ENCODE measurements around the gene SYNM. TPM values are rescaled to one million over a fixed set of nuclear protein-coding genes. Genes with fewer than 3 reads are reported as not detected.
A peak's percentile ranks its signal among the peaks of the same experiment; 100 is the strongest.

SYNM gene
- total RNA-seq, 4 donors from 2014 or later, result 6.4 to 44.6 (median 36.4) TPM

DNA sequence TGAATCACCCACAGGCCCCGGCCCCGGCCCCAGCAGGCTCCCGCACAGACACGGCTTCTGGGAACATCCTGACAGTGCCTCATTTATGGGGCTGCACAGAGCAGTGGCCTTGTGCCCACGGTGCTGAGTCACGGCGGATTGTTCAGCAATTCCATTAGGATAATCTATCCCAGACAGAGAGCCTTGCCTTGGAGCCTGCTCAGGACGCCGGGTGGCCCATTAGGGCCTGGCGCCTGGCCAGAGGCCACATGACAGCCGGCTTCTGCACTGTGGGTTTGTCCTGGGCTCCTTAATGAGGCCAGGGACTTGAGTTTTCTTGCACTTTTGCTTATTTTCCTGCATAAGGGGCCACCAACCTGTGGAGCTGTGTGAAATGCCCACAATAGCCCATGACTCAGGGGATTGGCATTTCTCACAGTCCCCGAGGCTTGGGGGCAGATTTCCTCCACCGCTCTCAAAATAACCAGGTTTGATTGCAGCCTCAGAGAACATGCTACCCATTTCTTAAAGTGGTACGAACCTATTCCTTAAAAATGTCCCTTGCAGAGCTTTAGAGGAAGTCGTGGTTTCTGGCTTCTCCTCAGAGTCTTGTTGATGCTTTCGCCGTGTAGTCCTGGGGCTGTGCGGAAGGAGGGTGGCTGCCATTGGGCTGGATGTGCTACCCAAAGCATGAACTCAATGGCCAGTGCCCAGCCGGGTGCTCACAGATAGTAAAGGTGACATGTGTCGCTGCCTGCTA lies 19.0 kb downstream of the SYNM start:
- H3K4me1 ChIP-seq, result peaks cover 4 to 18% of the 10 kb centered on the region in 2 donors
- TF ChIP-seq POLR2A (IDR thresholded peaks at IDR 0.05), result no peak
- TF ChIP-seq, protein P1, sequence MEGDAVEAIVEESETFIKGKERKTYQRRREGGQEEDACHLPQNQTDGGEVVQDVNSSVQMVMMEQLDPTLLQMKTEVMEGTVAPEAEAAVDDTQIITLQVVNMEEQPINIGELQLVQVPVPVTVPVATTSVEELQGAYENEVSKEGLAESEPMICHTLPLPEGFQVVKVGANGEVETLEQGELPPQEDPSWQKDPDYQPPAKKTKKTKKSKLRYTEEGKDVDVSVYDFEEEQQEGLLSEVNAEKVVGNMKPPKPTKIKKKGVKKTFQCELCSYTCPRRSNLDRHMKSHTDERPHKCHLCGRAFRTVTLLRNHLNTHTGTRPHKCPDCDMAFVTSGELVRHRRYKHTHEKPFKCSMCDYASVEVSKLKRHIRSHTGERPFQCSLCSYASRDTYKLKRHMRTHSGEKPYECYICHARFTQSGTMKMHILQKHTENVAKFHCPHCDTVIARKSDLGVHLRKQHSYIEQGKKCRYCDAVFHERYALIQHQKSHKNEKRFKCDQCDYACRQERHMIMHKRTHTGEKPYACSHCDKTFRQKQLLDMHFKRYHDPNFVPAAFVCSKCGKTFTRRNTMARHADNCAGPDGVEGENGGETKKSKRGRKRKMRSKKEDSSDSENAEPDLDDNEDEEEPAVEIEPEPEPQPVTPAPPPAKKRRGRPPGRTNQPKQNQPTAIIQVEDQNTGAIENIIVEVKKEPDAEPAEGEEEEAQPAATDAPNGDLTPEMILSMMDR (IDR thresholded peaks at IDR 0.05), result no peak
- DNase-seq, result peak; percentile 80 to 86
- no peaks in the 10 kb centered on the region for H3K27me3 ChIP-seq
- no peaks in the 10 kb centered on the region for H3K9me3 ChIP-seq
- peak overlapping the region in 1 of 2 donors; percentile 8 for H3K4me3 ChIP-seq
- intact Hi-C loops (cut with DNase I; ENCODE audit: low total_unique reads), result no loop called here
- H3K27ac ChIP-seq, result peak overlapping the region; percentile 75 to 85
- no peaks in the 10 kb centered on the region for H3K36me3 ChIP-seq

DNA sequence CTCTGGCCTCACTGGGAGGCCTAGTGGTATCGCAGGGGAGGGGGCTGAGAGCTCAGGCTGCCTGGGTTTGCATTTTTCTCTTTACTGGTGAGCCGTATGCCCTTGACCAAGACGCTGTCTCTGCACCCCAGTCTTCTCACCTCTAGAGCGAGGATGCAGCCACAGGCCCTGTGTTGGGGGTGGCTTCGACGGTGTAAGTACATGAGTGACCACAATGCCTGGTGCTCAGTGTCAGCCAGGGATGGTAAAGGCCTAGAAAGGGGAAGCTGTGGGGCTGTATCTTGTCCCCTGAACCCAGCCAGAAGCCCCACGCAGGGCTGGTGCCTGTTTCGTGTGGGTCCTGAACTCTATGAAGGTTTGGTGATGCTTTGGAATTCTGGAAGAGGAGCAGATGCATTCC lies 19.8 kb downstream of the SYNM start:
- intact Hi-C loops (cut with DNase I; ENCODE audit: low total_unique reads), result no loop called here
- no peak for DNase-seq

DNA sequence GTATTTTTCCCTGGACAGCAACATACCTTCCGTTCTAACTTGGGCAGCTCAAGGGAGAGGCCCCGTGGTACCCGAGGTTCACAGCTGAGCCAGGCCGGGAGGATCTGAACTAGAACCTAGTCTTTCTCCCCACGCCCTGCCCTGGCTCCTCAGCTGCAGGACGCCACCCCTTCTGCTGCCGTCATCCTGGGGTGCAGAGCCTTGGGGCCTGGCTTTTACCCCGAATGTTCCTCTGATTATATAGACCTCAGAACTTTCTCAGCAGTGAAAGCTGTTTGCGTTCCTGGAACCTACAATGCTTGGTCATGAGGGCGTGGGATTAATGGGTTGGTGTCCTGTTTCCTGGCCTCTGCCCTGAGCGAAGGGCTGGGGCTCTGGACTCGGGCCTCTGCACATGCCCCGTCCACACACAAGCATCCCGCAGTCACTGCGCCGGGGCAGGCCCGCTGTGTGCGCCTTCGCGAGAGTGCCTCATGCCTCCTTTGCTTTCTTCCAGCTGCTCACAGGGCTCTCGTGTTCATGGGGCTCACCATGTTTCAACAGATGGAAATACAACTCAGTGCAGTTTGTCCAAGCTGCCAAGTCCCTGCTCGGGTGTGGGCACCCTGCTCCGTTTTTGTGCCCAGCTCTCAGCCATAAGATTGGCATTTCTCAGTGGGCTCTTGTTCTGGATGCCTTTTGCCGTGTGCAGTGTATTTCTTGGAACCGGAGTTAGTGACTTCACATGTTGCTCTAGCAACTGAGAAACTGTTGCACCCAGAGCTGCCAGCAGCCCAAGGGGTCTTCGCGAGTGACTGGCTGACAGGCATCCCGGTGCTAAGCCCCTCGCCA lies 20.4 kb downstream of the SYNM start:
- intact Hi-C loops (cut with DNase I; ENCODE audit: low total_unique reads), result no loop called here
- DNase-seq, result no peak
- Histone ChIP-seq H3K27ac (peak overlapping the region; percentile 75 to 85), H3K27me3 (no peaks in the 10 kb centered on the region), H3K4me1 (peaks cover 4 to 18% of the 10 kb centered on the region in 2 donors), H3K36me3 (no peaks in the 10 kb centered on the region), H3K4me3 (no peak overlapping the region), H3K9me3 (no peaks in the 10 kb centered on the region)
- no peak for TF ChIP-seq POLR2A (IDR thresholded peaks at IDR 0.05)
- TF ChIP-seq, protein P1 (IDR thresholded peaks at IDR 0.05), result no peak

More for the DNA sequence above, 19.8 kb downstream of the SYNM start:
- H3K27me3 ChIP-seq, result no peaks in the 10 kb centered on the region
- H3K36me3 ChIP-seq, result no peaks in the 10 kb centered on the region
- H3K4me3 ChIP-seq, result no peak overlapping the region
- H3K4me1 ChIP-seq, result peaks cover 4 to 18% of the 10 kb centered on the region in 2 donors
- H3K9me3 ChIP-seq, result no peaks in the 10 kb centered on the region
- peak overlapping the region; percentile 75 to 85 for H3K27ac ChIP-seq
- no peak for TF ChIP-seq POLR2A (IDR thresholded peaks at IDR 0.05)
- TF ChIP-seq, protein P1 (IDR thresholded peaks at IDR 0.05), result no peak

DNA sequence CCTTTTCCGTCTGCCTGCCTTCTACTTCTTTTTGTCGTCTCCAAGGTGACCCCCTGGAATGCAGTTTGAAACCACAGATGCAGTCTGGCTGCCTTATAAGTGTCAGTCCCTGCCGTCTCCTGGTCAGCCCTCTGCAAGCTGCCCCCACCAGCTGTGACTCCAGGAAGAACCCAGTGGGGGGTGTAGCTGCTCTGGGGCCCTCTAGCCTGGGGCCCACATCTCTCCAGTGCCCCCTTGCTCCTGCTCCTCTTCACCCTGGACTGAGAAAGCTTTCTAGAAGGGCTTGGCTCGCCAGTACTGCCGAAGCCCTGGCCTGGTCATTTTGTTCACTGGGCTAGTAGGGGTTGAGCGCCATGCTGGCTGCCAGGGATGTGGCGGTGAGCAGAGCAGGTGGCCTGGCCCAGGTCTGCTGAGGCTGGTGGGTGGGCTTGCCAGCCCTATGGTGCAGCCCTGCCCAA lies 21.3 kb downstream of the SYNM start:
- Histone ChIP-seq H3K4me1 (peaks cover 4 to 18% of the 10 kb centered on the region in 2 donors), H3K27me3 (no peaks in the 10 kb centered on the region)

More for the DNA sequence above, 21.3 kb downstream of the SYNM start:
- intact Hi-C loops (cut with DNase I; ENCODE audit: low total_unique reads), result no loop called here
- Histone ChIP-seq H3K27ac (no peak overlapping the region), H3K36me3 (no peaks in the 10 kb centered on the region), H3K9me3 (no peaks in the 10 kb centered on the region), H3K4me3 (no peak overlapping the region)
- no peak for TF ChIP-seq POLR2A (IDR thresholded peaks at IDR 0.05)
- TF ChIP-seq, protein P1 (IDR thresholded peaks at IDR 0.05), result no peak
- no peak for DNase-seq
